ENCODE results near the gene AIFM1.

DNA sequence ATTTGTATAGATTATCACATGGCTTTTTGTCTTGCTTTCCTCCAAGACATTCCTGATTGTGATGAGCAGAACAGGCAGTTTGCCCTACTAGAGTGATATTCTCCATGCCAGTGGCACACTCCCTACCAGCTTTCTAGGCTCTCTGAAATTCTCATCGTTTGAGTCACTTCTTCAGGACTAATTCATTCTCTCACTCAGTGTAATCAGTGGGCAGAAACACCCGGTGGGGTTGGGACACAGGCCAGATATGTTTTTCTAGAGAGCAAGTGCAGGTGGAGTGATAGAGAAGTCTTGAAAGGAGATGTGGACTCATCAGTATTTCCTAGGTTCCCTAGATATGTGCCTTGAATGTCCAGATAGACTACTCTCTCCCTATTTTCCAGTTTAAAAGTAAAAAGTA lies 19.2 kb upstream of the AIFM1 start:
- TF ChIP-seq POLR2A (IDR thresholded peaks at IDR 0.05): no peak
- TF ChIP-seq, protein P1, sequence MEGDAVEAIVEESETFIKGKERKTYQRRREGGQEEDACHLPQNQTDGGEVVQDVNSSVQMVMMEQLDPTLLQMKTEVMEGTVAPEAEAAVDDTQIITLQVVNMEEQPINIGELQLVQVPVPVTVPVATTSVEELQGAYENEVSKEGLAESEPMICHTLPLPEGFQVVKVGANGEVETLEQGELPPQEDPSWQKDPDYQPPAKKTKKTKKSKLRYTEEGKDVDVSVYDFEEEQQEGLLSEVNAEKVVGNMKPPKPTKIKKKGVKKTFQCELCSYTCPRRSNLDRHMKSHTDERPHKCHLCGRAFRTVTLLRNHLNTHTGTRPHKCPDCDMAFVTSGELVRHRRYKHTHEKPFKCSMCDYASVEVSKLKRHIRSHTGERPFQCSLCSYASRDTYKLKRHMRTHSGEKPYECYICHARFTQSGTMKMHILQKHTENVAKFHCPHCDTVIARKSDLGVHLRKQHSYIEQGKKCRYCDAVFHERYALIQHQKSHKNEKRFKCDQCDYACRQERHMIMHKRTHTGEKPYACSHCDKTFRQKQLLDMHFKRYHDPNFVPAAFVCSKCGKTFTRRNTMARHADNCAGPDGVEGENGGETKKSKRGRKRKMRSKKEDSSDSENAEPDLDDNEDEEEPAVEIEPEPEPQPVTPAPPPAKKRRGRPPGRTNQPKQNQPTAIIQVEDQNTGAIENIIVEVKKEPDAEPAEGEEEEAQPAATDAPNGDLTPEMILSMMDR (IDR thresholded peaks at IDR 0.05): no peak

All from body of pancreas (tissue), 4 donors.